Stimulated activated CD4-positive, alpha-beta T cell treated with anti-CD3 and anti-CD28 coated beads, Interleukin-2, amount 100 ng/mL, for 4 hours (primary cell): ENCODE data around the gene PELI2.

ENCODE experiments used
- DNase-seq: peaks from one replicate; pipeline ENCODE4 v3.0.0-alpha.2; 2020; ENCODE audit warnings: low read depth

PELI2 gene

GRCh38 chr14:56119201-56119981 is 1.2 kb downstream of the PELI2 start:
- DNase-seq, result no peak

- no peak for DNase-seq
Measured at GRCh38 chr14:56120091-56120691, 2.0 kb downstream of the PELI2 start.

- DNase-seq, result no peak
Measured at GRCh38 chr14:56121816-56122215, 3.6 kb downstream of the PELI2 start.

- DNase-seq, result no peak
Measured at GRCh38 chr14:56122301-56122700, 4.1 kb downstream of the PELI2 start.

GRCh38 chr14:56124327-56124726 is 6.1 kb downstream of the PELI2 start:
- no peak for DNase-seq

GRCh38 chr14:56125772-56126636 is 7.8 kb downstream of the PELI2 start:
- no peak for DNase-seq

- DNase-seq, result no peak
Measured at GRCh38 chr14:56126637-56126913, 8.4 kb downstream of the PELI2 start.

- DNase-seq, result no peak
Measured at GRCh38 chr14:56127156-56127555, 8.9 kb downstream of the PELI2 start.

- no peak for DNase-seq
Measured at GRCh38 chr14:56129092-56129491, 10.9 kb downstream of the PELI2 start.

GRCh38 chr14:56129933-56130332 is 11.7 kb downstream of the PELI2 start:
- no peak for DNase-seq

- no peak for DNase-seq
Measured at GRCh38 chr14:56131004-56131864, 13.0 kb downstream of the PELI2 start.

GRCh38 chr14:56131865-56132833 is 13.9 kb downstream of the PELI2 start:
- no peak for DNase-seq

DNA sequence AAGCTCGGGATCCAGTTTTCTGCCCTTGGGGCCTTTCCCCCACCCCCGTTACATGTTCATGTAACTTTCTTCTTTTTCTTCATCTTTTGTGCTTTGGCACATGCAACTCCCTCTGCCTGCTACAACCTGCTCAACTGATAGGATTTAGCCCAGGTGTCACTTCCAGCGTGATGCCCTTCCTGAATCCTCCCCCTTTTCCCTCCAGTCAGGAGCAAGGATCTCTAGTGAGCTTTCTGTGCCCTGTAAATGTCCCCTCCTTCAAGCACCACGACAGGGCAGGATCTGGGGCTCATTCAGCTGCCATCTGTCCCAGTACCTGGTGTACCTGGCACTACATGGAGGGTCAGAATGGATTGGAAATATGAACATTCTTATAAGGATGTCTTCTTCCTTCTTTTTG is 15.3 kb downstream of the PELI2 start:
- DNase-seq, result no peak

GRCh38 chr14:56135001-56135400 is 16.8 kb downstream of the PELI2 start:
- DNase-seq, result no peak

DNA sequence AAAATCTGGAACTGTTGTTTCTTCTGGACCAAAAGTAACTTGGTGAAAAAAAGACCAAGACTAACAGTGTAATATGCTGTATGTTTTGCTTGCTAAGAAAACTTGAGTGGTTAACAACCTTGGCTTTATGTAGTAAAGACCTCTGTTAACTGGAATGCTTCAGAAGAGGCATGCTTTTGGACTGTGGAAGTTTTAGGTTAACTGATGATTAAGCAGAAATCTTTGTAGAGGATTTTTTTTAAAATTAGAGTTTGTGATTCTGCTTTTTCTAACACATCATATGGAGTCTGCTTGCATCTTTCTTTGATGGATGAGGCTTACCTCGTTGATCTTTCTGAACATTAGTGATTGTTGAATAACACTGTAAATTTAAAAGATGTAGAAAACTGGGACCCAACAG is 17.5 kb downstream of the PELI2 start:
- DNase-seq, result no peak

DNA sequence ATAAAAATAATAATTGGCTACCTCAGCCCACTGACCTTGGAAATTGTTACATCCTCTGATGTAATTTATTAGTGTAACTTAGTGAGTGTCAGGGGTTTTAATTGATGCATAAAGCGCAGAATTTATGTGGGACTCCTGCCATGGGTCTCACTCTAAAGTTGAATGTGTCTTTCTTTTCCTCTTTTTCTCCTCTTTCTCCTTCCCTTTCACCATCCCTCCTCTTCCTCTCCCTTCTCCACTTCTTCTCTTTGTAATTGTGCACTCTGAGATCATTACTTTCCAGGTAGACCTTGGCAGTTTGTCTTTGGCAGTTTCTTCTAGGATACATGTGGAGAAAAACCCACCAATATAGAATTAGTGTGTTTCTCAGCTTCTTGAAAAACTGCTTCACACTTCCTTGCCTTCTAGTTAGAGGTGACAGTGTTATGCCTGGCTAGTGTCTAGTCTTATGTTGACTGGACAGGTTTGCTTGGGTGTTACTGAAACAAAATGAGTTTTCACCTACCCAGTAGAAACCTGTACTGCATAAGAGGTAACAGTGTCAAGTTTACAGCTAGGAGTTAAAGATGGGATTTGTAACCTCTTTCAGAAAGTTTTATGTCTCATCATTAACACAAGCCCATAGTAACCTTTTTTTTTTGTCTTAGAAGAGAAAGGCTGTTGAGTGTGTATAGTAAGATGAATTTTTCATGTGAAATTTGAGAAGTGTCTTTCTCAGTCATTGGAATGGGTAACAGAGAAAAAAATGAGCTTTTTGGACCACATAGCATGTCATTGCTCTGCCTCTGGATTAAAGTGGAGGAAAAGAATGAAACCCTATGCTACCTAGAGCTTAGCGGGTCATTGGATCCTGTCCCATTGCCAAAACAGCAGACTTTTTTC is 18.6 kb downstream of the PELI2 start:
- DNase-seq, result no peak

DNA sequence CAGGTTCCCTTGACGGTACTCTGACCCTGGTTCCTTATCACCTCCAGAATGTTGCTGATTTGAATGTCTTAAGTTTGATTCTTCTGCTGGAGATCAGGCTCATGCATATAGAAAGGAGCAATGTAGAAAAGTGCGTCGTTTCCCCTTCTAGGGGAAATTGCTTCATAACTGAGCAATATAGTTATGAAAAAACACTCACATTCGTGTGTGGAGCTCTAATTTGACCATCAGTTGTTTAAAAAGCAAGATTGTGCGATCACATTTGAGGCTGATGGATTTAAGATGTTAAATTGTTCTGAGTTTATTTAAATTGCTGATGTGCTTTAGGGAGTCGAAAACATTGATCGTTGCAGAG is 19.2 kb downstream of the PELI2 start:
- no peak for DNase-seq

DNA sequence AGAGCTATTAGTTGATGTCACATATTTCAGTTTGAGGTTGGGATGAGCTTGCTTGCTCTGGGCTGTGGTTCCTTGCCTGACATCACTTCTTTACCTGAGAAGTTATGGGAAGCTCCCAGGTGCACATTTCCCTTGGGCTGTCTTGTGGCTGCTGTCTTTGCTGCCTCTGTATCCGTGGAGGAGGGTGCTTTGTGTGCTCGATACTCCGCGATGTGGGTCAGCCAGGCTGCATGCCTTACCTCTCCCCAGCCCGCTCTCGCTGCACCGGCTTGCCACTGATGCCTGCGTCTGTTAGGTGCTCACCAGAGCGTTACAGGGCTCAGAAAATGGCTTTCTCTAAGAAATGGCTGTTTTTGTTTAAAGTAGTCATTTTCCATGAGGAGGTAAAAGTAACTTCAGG is 19.6 kb downstream of the PELI2 start:
- DNase-seq, result no peak

- DNase-seq, result no peak
Measured at GRCh38 chr14:56138928-56139327, 20.7 kb downstream of the PELI2 start.

GRCh38 chr14:56142314-56142713 is 24.1 kb downstream of the PELI2 start:
- DNase-seq, result no peak
